HCT116 (cell line): ENCODE measurements around the gene GANAB.

Source experiments
- EZH2 ChIP-seq: fragments of 200-600 bp; sonication (generic); IDR thresholded peaks from 2 replicates; pipeline ENCODE4 v1.6.1; 2017; ENCODE audit warnings: antibody characterized with exemption, mixed run types
- SIN3A ChIP-seq: IDR thresholded peaks from 2 replicates; pipeline ENCODE4 v1.6.1; 2012; ENCODE audit warnings: low read depth
- SP1 ChIP-seq: IDR thresholded peaks from 2 replicates; pipeline ENCODE4 v1.6.1; 2012; ENCODE audit warnings: low read depth
- ZNF274 ChIP-seq: fragments of 200-500 bp; sonication (Bioruptor generic); IDR thresholded peaks from 2 replicates; pipeline ENCODE4 v1.6.1; 2014; ENCODE audit warnings: mild to moderate bottlenecking, low read depth, low read length, inconsistent platforms
- TF ChIP-seq, protein P1 (sequence below), 3 experiments: fragments of 200-600 bp in 1 of 3; sonication (generic) in 1 of 3; IDR thresholded peaks in 2 of 3; conservative IDR thresholded peaks in 1 of 3; 2 replicates each; pipeline ENCODE4 v1.5.1; 2012 to 2017; ENCODE audit warnings: low read depth in 2 of 3, low read length in 2 of 3, antibody characterized with exemption in 1 of 3, borderline replicate concordance in 1 of 3, control low read depth in 1 of 3, mild to moderate bottlenecking in 1 of 3, mixed read lengths in 1 of 3, mixed run types in 1 of 3, moderate library complexity in 1 of 3; ENCODE audit not compliant: insufficient read depth in 1 of 3

DNA sequence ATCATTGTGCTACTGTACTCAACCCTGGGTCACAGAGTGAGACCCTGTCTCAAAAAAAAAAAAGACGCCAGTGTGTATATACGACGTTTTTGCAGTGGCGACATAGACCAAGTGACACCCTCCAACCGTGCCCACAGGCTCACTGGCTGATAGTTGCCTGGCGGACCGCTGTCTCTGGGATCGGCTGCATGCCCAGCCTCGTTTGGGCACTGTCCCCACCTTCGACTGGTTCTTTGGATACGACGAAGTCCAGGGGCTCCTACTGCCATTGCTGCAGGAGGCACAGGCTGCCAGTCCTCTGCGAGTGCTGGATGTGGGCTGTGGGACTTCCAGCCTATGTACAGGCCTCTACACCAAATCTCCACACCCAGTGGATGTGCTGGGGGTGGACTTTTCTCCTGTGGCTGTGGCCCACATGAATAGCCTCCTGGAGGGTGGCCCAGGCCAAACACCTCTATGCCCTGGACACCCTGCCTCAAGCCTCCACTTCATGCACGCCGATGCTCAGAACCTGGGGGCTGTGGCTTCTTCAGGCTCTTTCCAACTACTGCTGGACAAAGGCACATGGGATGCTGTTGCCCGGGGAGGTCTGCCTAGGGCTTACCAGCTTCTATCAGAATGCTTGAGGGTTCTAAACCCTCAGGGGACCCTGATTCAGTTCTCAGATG, 20.0 kb upstream of the GANAB start:
- TF ChIP-seq EZH2 (no peak), SIN3A (no peak), SP1 (no peak), ZNF274 (no peak)
- TF ChIP-seq, protein P1, sequence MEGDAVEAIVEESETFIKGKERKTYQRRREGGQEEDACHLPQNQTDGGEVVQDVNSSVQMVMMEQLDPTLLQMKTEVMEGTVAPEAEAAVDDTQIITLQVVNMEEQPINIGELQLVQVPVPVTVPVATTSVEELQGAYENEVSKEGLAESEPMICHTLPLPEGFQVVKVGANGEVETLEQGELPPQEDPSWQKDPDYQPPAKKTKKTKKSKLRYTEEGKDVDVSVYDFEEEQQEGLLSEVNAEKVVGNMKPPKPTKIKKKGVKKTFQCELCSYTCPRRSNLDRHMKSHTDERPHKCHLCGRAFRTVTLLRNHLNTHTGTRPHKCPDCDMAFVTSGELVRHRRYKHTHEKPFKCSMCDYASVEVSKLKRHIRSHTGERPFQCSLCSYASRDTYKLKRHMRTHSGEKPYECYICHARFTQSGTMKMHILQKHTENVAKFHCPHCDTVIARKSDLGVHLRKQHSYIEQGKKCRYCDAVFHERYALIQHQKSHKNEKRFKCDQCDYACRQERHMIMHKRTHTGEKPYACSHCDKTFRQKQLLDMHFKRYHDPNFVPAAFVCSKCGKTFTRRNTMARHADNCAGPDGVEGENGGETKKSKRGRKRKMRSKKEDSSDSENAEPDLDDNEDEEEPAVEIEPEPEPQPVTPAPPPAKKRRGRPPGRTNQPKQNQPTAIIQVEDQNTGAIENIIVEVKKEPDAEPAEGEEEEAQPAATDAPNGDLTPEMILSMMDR (IDR thresholded peaks at IDR 0.05 in 2 of 3, conservative IDR thresholded peaks at IDR 0.05 in 1 of 3; ENCODE audit: borderline replicate concordance in 1 of 3, insufficient read depth in 1 of 3, low read depth in 2 of 3, low read length in 2 of 3) = no peak
